Stimulated activated naive CD4-positive, alpha-beta T cell (primary cell): ENCODE data around the gene JMJD6.

Experiments used
- DNase-seq, 6 experiments: peaks; one replicate each; lab custom pipeline; 2025; lab: John Stamatoyannopoulos, UW

JMJD6 gene

DNA sequence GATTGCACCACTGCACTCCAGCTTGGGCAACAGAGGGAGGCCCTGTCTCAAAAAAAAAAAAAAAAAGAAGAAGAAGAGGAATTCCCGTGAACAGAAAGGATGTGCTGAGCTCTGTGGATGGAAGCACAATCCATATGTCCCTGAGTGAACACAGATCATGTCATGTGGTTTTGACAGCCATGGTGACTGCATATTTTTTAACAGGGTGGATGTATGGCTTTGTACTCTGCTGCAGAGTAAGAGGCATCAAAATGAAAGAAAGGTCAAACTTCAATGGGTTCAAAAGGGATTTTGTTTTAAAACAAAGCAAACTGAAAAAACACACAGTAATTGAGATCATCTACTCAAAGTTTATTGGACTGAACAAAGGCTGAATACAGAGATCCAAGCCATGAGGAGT is 47.2 kb downstream of the JMJD6 start:
- DNase-seq: no peak

- DNase-seq: peak in 1 of 6 experiments; percentile 9
Observed at GRCh38 chr17:76678330-76678729, 48.1 kb downstream of the JMJD6 start.

GRCh38 chr17:76677406-76677805 is 49.0 kb downstream of the JMJD6 start:
- DNase-seq: no peak

- DNase-seq: no peak
Observed at GRCh38 chr17:76676629-76677028, 49.8 kb downstream of the JMJD6 start.

DNA sequence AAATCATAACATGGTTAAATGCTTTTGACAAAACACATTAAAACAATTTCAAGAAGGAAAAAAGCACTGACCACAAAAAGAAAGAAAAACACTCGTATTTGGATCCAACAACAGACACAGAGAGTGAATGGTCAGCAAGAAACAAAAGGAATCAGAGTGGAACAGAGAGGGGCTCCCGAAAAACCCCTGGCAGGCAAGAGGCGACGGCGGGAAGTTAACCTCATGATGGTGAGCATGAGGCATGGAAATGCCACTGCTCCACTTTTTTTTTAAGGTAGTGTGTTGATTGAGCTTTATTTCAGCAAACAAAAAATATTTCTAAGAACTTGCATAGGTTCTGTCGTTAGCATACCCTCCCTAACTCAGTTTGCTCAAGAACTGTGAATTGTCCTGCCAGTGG is 50.8 kb downstream of the JMJD6 start:
- DNase-seq: no peak

DNA sequence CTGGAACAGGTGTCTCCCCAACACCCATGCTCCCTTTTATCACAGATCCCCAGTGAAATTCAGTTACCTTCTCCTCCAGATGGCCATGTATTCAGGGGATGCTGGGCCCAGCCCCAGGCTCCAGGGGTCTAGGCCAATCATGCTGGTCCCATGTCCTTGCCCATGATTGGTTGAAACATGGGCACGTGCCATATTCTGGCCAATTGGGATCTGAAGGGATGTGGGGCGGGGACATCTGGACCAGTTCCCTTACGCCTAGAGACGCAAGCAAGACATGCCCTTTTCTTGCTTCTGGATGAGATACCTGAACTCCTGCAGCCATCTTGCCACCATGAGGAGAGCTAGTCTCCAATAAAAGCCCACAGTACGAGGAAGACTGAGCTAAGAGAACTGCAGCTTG is 51.8 kb downstream of the JMJD6 start:
- no peak for DNase-seq

DNA sequence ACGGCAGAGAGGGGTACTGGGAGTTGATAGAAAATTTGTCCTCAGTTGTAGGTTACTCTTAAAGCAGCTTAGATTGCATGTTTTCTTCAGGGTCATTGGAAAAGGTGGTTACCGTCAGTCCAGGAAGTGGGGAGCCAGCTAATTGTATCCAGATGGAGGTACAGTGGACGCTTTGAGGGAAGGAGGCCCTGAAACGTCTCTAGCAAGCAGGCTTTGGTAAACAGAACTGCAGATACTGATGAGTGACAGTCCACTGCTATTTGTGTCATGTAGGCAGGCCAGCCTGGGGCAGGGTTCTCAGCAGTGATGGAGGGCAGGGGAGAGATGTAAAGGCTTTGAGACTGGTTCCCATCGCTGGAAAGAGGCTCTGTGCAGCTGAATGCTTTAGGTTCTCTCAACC is 52.7 kb downstream of the JMJD6 start:
- no peak for DNase-seq

DNA sequence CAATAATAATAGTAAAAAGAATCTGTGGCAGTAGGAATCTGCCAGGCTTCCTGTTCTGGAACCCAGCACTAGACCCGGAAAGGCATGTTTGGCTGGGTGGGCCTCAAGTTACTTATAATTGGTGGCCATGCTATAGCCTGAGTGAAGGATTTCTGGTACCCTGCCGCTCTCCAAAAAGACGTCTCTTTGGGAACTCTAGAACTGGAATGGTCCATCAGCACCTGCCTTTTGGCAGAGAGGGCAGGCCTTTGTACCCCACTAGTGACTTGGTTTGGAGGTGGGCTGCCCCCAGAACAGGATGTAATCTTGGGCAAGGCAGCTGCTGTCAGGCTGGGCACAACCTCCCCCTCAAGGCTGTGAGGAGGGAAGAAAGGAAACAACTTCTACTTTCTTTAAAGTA is 53.5 kb downstream of the JMJD6 start:
- no peak for DNase-seq

DNA sequence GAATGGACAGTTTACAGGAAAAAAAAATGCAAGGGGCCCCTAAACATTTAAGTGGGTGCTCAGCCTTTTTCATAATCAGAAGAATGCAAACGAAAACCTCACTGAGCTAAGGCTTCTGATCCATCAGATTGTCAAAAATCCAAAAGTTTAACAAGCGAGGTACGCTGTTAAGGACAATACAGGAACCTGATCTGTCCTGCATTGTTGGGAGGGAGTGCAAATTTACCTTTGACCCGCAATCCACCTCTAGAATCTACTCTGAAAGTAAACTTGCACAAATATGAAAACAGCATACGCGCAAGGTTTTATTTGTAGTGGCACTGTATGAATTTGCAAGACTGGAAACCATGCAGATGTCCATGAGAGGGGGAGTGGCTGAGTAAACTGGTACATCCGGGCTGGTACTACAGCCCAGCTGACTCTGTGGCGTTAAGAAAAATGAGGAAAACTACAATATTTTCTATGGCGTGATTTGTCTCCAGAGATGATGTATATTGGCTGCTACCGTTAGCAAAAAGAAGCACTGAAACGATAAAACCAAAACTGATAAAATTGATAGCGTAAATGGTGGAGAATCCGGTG is 54.0 kb downstream of the JMJD6 start:
- peak in 1 of 6 experiments; percentile 53 for DNase-seq

- DNase-seq: no peak
Observed at GRCh38 chr17:76671912-76672262, 54.5 kb downstream of the JMJD6 start.

DNA sequence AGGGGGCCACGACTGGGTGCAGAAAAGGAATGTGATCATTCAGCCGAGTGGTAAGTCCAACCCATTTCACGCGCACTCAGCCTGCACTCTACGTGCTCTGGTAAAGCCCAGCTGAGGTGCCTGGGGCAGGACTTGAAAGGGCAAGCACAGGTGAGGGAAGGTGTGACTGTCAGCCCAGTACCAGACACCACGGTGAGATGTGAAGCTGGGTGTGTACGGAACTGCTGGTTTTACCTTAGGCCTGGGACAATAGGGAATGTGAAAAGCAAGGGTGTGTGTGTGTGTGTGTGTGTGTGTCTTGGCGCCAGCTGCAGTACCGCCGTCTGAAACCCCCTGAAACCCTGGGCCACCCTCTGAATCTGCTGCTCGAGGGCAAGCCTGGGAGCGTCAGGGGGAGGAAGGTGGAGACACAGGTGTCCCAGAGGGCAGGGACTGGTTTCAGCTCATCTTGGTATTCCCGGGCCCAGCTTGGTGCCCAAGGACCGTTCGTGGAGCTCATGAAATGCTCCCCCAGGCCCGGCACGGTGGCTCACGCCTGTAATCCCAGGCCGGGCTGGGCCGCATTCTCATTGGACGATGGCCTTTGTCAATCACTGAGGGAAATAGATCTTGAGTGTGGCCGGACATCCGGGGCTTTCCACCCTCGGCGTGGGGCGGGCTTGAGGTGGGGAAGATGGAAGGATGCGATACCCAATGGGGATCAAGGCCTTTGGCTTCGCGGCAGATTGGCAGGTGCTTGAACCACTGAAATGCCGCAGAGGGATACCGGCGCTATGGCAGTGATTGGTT is 55.1 kb downstream of the JMJD6 start:
- peak; percentile 93 to 99 (median 97) for DNase-seq

DNA sequence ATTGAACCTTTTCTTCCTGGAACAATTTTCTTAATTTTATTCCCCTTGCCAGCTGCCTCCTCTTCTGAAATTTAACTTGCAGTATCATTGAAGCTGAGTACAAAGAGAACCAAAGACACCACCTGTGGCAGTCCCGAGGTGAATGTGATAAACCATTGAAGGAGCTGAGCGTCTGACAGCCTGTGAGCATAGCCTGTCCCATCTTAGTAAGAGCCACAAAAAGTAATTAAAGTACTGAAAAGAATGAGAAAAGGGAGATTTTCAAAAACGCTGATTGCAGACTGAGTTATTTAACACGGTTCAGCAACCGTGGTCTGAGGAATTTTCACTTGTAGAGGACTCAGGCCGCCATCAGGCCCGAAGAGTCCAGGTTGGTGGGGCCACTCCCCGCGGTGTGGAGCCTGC is 55.7 kb downstream of the JMJD6 start:
- peak in 1 of 6 experiments; percentile 6 for DNase-seq

DNA sequence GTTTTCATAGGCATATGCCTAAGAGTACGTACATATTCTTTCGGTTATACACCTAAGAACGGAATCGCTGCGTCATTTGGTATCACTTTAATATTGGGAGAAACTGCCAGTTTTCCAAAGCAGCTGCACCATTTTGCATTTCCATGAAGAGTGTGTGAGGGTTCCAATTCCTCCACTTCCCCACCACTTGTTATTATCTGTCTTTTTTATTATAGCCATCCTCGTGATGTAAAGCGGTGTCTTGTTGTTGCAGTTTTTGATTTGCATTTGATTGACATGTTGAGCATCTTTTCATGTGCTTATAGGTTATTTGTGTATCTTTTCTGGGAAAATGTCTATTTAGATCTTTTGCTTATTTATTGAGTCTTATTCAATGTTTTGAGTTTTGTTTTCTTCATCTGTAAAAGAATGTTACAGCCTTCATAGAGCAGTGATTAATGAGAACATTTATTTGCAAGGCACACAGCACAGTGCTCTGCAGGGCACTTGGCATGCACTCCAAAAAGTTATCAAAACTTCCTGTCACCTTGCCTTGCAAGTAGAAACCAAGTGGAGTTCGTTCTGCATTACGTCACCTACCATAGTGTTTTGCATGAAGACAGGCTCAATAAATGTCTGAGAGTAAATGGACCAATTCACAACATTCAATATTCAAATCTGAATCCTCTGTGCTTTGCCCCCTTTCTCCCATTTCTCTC is 56.2 kb downstream of the JMJD6 start:
- peak in 3 of 6 experiments; percentile 58 to 71 (median 64) for DNase-seq
